K562 (cell line): ENCODE results near the gene IRF1. TPM values are rescaled to one million over a fixed set of nuclear protein-coding genes. Genes with fewer than 3 reads are reported as not detected.

Source experiments
- BDP1 ChIP-seq: IDR thresholded peaks from 3 replicates; pipeline ENCODE4 v1.6.1; 2011; ENCODE audit not compliant: insufficient read length, insufficient read depth
- CHD4 ChIP-seq: fragments of 200-600 bp; sonication (generic); IDR thresholded peaks from 3 replicates; pipeline ENCODE4 v1.6.1; 2012; ENCODE audit warnings: low read depth, mild to moderate bottlenecking, mixed read lengths, low read length, inconsistent platforms; ENCODE audit not compliant: insufficient read depth, insufficient replicate concordance, poor library complexity, severe bottlenecking
- CLOCK ChIP-seq: fragments of 250-450 bp; sonication (Bioruptor Pico); IDR thresholded peaks from 2 replicates; pipeline ENCODE4 v1.4.0; 2020; ENCODE audit warnings: mild to moderate bottlenecking, moderate library complexity, borderline replicate concordance
- CTBP1 ChIP-seq: fragments of 450-650 bp; IDR thresholded peaks from 2 replicates; pipeline ENCODE4 v1.6.1; 2016; ENCODE audit warnings: borderline replicate concordance
- ETV5 ChIP-seq: sonication (generic); formaldehyde crosslinking; IDR thresholded peaks from 2 replicates; pipeline ENCODE4 v1.4.0; 2020; ENCODE audit warnings: low read depth, mild to moderate bottlenecking, missing genetic modification reagents
- KAT7 ChIP-seq: sonication (generic); formaldehyde crosslinking; IDR thresholded peaks from 2 replicates; pipeline ENCODE4 v1.8.0; 2022; ENCODE audit warnings: missing genetic modification reagents, mild to moderate bottlenecking, borderline replicate concordance
- KLF1 ChIP-seq: fragments of 450-650 bp; IDR thresholded peaks from 2 replicates; pipeline ENCODE4 v1.6.1; 2016; ENCODE audit warnings: missing genetic modification characterization, missing compliant biosample characterization
- MCM2 ChIP-seq: fragments of 450-650 bp; IDR thresholded peaks from 2 replicates; pipeline ENCODE4 v1.6.1; 2017; ENCODE audit warnings: low read depth, mild to moderate bottlenecking
- MCM3 ChIP-seq: fragments of 450-650 bp; IDR thresholded peaks from 2 replicates; pipeline ENCODE4 v1.6.1; 2016
- MTA1 ChIP-seq: fragments of 450-650 bp; IDR thresholded peaks from 2 replicates; pipeline ENCODE4 v1.6.1; 2017; ENCODE audit warnings: borderline replicate concordance
- MTA3 ChIP-seq: fragments of 450-650 bp; formaldehyde crosslinking; IDR thresholded peaks from 2 replicates; pipeline ENCODE4 v1.6.1; 2017; ENCODE audit warnings: mild to moderate bottlenecking, borderline replicate concordance
- NBN ChIP-seq: fragments of 450-650 bp; IDR thresholded peaks from 2 replicates; pipeline ENCODE4 v1.6.1; 2016; ENCODE audit warnings: low read depth, mild to moderate bottlenecking
- NFE2 ChIP-seq: IDR thresholded peaks from 2 replicates; pipeline ENCODE4 v1.6.1; 2014; ENCODE audit warnings: antibody characterized with exemption, low read depth
- PML ChIP-seq: IDR thresholded peaks from 2 replicates; pipeline ENCODE4 v1.6.1; 2012; ENCODE audit warnings: low read length, inconsistent platforms
- PYGO2 ChIP-seq: fragments of 450-650 bp; IDR thresholded peaks from 2 replicates; pipeline ENCODE4 v1.6.1; 2016; ENCODE audit warnings: mild to moderate bottlenecking, missing genetic modification characterization, moderate library complexity, missing compliant biosample characterization
- RBM34 ChIP-seq: fragments of 200-400 bp; formaldehyde crosslinking; IDR thresholded peaks from 2 replicates; pipeline ENCODE4 v1.6.1; 2018; ENCODE audit warnings: low read length, borderline replicate concordance; ENCODE audit not compliant: insufficient read depth
- SETDB1 ChIP-seq: IDR thresholded peaks from one replicate; pipeline ENCODE4 v1.6.1; 2012; ENCODE audit warnings: low read length, control low read depth, inconsistent platforms
- SIX5 ChIP-seq, 2 experiments: IDR thresholded peaks; 2 replicates each; pipeline ENCODE4 v1.6.1; 2011; ENCODE audit warnings: low read length in 2 of 2, borderline replicate concordance in 1 of 2, low read depth in 1 of 2, mild to moderate bottlenecking in 1 of 2, moderate library complexity in 1 of 2; ENCODE audit not compliant: insufficient read depth in 1 of 2
- SMARCE1 ChIP-seq: fragments of 450-650 bp; IDR thresholded peaks from 2 replicates; pipeline ENCODE4 v1.7.1; 2016; ENCODE audit warnings: mild to moderate bottlenecking
- USF1 ChIP-seq: sonication (generic); formaldehyde crosslinking; IDR thresholded peaks from 2 replicates; pipeline ENCODE4 v1.9.0; 2022; ENCODE audit warnings: mild to moderate bottlenecking, missing genetic modification reagents
- ZBTB33 ChIP-seq: sonication (generic); formaldehyde crosslinking; IDR thresholded peaks from 2 replicates; pipeline ENCODE4 v1.8.1; 2023; ENCODE audit warnings: mild to moderate bottlenecking, missing genetic modification reagents
- ZNF212 ChIP-seq: fragments of 450-650 bp; formaldehyde crosslinking; IDR thresholded peaks from 2 replicates; pipeline ENCODE4 v1.4.0; 2020; ENCODE audit warnings: mild to moderate bottlenecking
- ZNF589 ChIP-seq: fragments of 200-800 bp; sonication (Bioruptor generic); IDR thresholded peaks from 2 replicates; pipeline ENCODE4 v1.6.1; 2016; ENCODE audit warnings: low read depth, missing genetic modification characterization, missing compliant biosample characterization
- polyA plus RNA-seq, 8 experiments: library from polyadenylated mRNA; depleted of rRNA in 4 of 8; stranded (reverse) in 5 of 8; unstranded in 3 of 8; fragments of >200 nt; fragmentation: Nextera tagmentation in 2 of 8; fragmentation: Illumina TruSeq in 1 of 8; extraction: Ambion mirVana in 2 of 8; extraction: Trizol in 1 of 8; gene quantifications; 2 replicates each; pipeline versions ENCODE4 v1.2.1 to v1.2.3, GENCODE V29; 2011 to 2014; ENCODE audit warnings: inconsistent platforms in 1 of 8, missing spikeins in 1 of 8
- total RNA-seq, 7 experiments: library from RNA; depleted of rRNA in 6 of 7; stranded (reverse); fragments of >200 nt in 6 of 7; fragmentation: Illumina TruSeq in 2 of 7; extraction: Trizol in 2 of 7; gene quantifications; 2 replicates each; pipeline versions ENCODE4 v1.2.1 to v1.2.3, GENCODE V29; 2011 to 2021; ENCODE audit warnings: low replicate concordance in 1 of 7

Gene IRF1
- total and polyA plus RNA-seq, 9 of the 15 experiments (the other 6 are each of a cell fraction or from before 2014, with no cell fraction given) = 1.1 to 12.3 (median 5.9) TPM

GRCh38 chr5:132496631-132497487, 6.3 kb upstream of the IRF1 start (continued):
- TF ChIP-seq KLF1 (tag) = no peak
- peak; percentile 59 for TF ChIP-seq CHD4
- TF ChIP-seq ETV5 (CRISPR knock-in tag) = peak; percentile 72; the same call in 1 of the 2 replicates
- TF ChIP-seq NFE2 = no peak
- peak; percentile 3; the same call in 1 of the 2 replicates for TF ChIP-seq PML
- no peak for TF ChIP-seq SMARCE1
- TF ChIP-seq MTA3 = peak; percentile 16; the same call in 1 of the 2 replicates
- no peak for TF ChIP-seq RBM34
- no peak for TF ChIP-seq CLOCK (CRISPR knock-in tag)
- no peak for TF ChIP-seq USF1 (CRISPR knock-in tag)
- TF ChIP-seq BDP1 = no peak
- TF ChIP-seq MCM2 = no peak
- peak; percentile 44; the same call in 1 of the 2 replicates for TF ChIP-seq ZNF589 (CRISPR knock-in tag)
- no peak; the same call in 1 of the 2 replicates for TF ChIP-seq NBN
- no peak for TF ChIP-seq ZNF212 (CRISPR knock-in tag)
- TF ChIP-seq KAT7 (CRISPR knock-in tag) = peak; percentile 85; the same call in 1 of the 2 replicates
- TF ChIP-seq CTBP1 = peak; percentile 44; the same call in 1 of the 2 replicates
- no peak for TF ChIP-seq SETDB1
- TF ChIP-seq SIX5 (IDR thresholded peaks at IDR 0.05; ENCODE audit: borderline replicate concordance in 1 of 2, insufficient read depth in 1 of 2, low read depth in 1 of 2, low read length in 2 of 2) = no peak
- TF ChIP-seq PYGO2 = no peak
- no peak for TF ChIP-seq MTA1
- no peak for TF ChIP-seq ZBTB33 (CRISPR knock-in tag)
- no peak for TF ChIP-seq MCM3
